ENCODE measurements around the gene TIE1. TPM values are rescaled to one million over a fixed set of nuclear protein-coding genes. Genes with fewer than 3 reads are reported as not detected.

The TIE1 gene
- total RNA-seq, 1 donor from 2014 or later = not detected

GRCh38 chr1:43308635-43309404 lies 8.0 kb downstream of the TIE1 start:
- H3K9me3 Mint-ChIP-seq = no peaks in the 10 kb centered on the region
- H3K4me3 Mint-ChIP-seq = no peak overlapping the region
- intact Hi-C loops (cut with micrococcal nuclease) = no loop called here
- no peaks in the 10 kb centered on the region for H3K4me1 Mint-ChIP-seq
- ATAC-seq (ENCODE audit: low read depth) = no peak
- no peaks in the 10 kb centered on the region for H3K36me3 Mint-ChIP-seq (ENCODE audit: low read depth)
- H3K27ac Mint-ChIP-seq = no peak overlapping the region
- ChIA-PET CTCF (no interaction called here), POLR2A (no interaction called here)
- peaks cover 7% of the 10 kb centered on the region for H3K27me3 Mint-ChIP-seq
- TF ChIP-seq CTCF (IDR thresholded peaks at IDR 0.05) = no peak
- DNase-seq = no peak

- intact Hi-C loops (cut with micrococcal nuclease) = no loop called here
- H3K27me3 Mint-ChIP-seq = peaks cover 7% of the 10 kb centered on the region
- H3K9me3 Mint-ChIP-seq = no peaks in the 10 kb centered on the region
- CTCF ChIA-PET = no interaction called here
- H3K36me3 Mint-ChIP-seq (ENCODE audit: low read depth) = no peaks in the 10 kb centered on the region
- TF ChIP-seq CTCF (IDR thresholded peaks at IDR 0.05) = no peak
- DNase-seq (no peak), ATAC-seq (ENCODE audit: low read depth) (no peak)
- H3K4me3 Mint-ChIP-seq = no peak overlapping the region
- POLR2A ChIA-PET = no interaction called here
- H3K4me1 Mint-ChIP-seq = no peaks in the 10 kb centered on the region
- H3K27ac Mint-ChIP-seq = no peak overlapping the region
These were observed 8.7 kb downstream of the TIE1 start for GRCh38 chr1:43309405-43310025.

GRCh38 chr1:43311521-43311920 lies 10.7 kb downstream of the TIE1 start:
- ATAC-seq (ENCODE audit: low read depth) (no peak), DNase-seq (no peak)
- Mint-ChIP-seq H3K36me3 (ENCODE audit: low read depth) (no peaks in the 10 kb centered on the region), H3K4me1 (no peaks in the 10 kb centered on the region), H3K27ac (no peak overlapping the region), H3K4me3 (no peak overlapping the region), H3K27me3 (peaks cover 7% of the 10 kb centered on the region), H3K9me3 (no peaks in the 10 kb centered on the region)
- intact Hi-C loops (cut with micrococcal nuclease) = no loop called here
- ChIA-PET POLR2A (no interaction called here), CTCF (no interaction called here)
- TF ChIP-seq CTCF (IDR thresholded peaks at IDR 0.05) = no peak

GRCh38 chr1:43312212-43312623 lies 11.4 kb downstream of the TIE1 start:
- Mint-ChIP-seq H3K27me3 (peaks cover 7% of the 10 kb centered on the region), H3K4me3 (no peak overlapping the region), H3K27ac (no peak overlapping the region), H3K36me3 (ENCODE audit: low read depth) (no peaks in the 10 kb centered on the region), H3K4me1 (no peaks in the 10 kb centered on the region), H3K9me3 (no peaks in the 10 kb centered on the region)
- ChIA-PET CTCF (no interaction called here), POLR2A (no interaction called here)
- DNase-seq (no peak), ATAC-seq (ENCODE audit: low read depth) (no peak)
- TF ChIP-seq CTCF (IDR thresholded peaks at IDR 0.05) = no peak
- intact Hi-C loops (cut with micrococcal nuclease) = no loop called here

GRCh38 chr1:43312663-43313515 lies 12.1 kb downstream of the TIE1 start:
- Mint-ChIP-seq H3K4me1 (no peaks in the 10 kb centered on the region), H3K27ac (no peak overlapping the region), H3K36me3 (ENCODE audit: low read depth) (no peaks in the 10 kb centered on the region), H3K4me3 (no peak overlapping the region), H3K9me3 (no peaks in the 10 kb centered on the region), H3K27me3 (peaks cover 3% of the 10 kb centered on the region)
- ChIA-PET CTCF (no interaction called here), POLR2A (no interaction called here)
- no peak for TF ChIP-seq CTCF (IDR thresholded peaks at IDR 0.05)
- DNase-seq (no peak), ATAC-seq (ENCODE audit: low read depth) (no peak)
- intact Hi-C loops (cut with micrococcal nuclease) = no loop called here

Measured in activated B cell treated with CpG ODN at 0.5 μM for 24 hours (primary cell).